T-helper 2 cell (primary cell): ENCODE data around the gene GRK1.
"Not testable (repeated sequence)": the region's sequence is repeated elsewhere in the genome, so short reads cannot be mapped to it uniquely, and the experiment has no call there.

Source experiments
- DNase-seq, 5 experiments: peaks; one replicate each; pipeline versions ENCODE4 v3.0.0 to v3.0.0-alpha.2; 2012 to 2022
- total RNA-seq, 2 donors: gene quantifications; one replicate each; lab custom pipeline; 2026; lab: John Stamatoyannopoulos, UW

The GRK1 gene
- 0 reads per million in 2 donors for total RNA-seq

- DNase-seq: peak in 1 of 5 experiments; percentile 7
These were observed at the start of gene GRK1 for GRCh38 chr13:113666951-113667701. TSS of gene GRK1 (plus strand) at chr13:113667219. CDS start at chr13:113667387, 168 bp downstream.

- no peak for DNase-seq
These were observed 49.1 kb upstream of the GRK1 start for GRCh38 chr13:113617961-113618360.

GRCh38 chr13:113618455-113618854, 48.6 kb upstream of the GRK1 start:
- DNase-seq: no peak

- DNase-seq: no peak
These were observed 46.8 kb upstream of the GRK1 start for GRCh38 chr13:113620036-113620796.

GRCh38 chr13:113621046-113621445, 46.0 kb upstream of the GRK1 start:
- DNase-seq: no peak

- DNase-seq: not testable (repeated sequence)
These were observed 45.5 kb upstream of the GRK1 start for GRCh38 chr13:113621498-113621897.

- DNase-seq: not testable (repeated sequence)
These were observed 45.0 kb upstream of the GRK1 start for GRCh38 chr13:113621986-113622550.

GRCh38 chr13:113622791-113623490, 44.1 kb upstream of the GRK1 start:
- no peak for DNase-seq

GRCh38 chr13:113623491-113624234, 43.4 kb upstream of the GRK1 start:
- no peak for DNase-seq

GRCh38 chr13:113624235-113624587, 42.8 kb upstream of the GRK1 start:
- no peak for DNase-seq

GRCh38 chr13:113624640-113625304, 42.2 kb upstream of the GRK1 start:
- DNase-seq: not testable (repeated sequence)

- DNase-seq: no peak
These were observed 40.9 kb upstream of the GRK1 start for GRCh38 chr13:113625965-113626721.

- DNase-seq: no peak
These were observed 39.9 kb upstream of the GRK1 start for GRCh38 chr13:113627136-113627535.

- no peak for DNase-seq
These were observed 38.4 kb upstream of the GRK1 start for GRCh38 chr13:113628291-113629270.

- DNase-seq: no peak
These were observed 37.2 kb upstream of the GRK1 start for GRCh38 chr13:113629866-113630265.

- DNase-seq: no peak
These were observed 36.7 kb upstream of the GRK1 start for GRCh38 chr13:113630296-113630695.

GRCh38 chr13:113630804-113631203, 36.2 kb upstream of the GRK1 start:
- no peak for DNase-seq

- DNase-seq: no peak
These were observed 35.5 kb upstream of the GRK1 start for GRCh38 chr13:113631341-113632095.
